Tibial artery (tissue), 4 donors: ENCODE results near the gene FAM83F.
"Not testable (repeated sequence)": the region's sequence is repeated elsewhere in the genome, so short reads cannot be mapped to it uniquely, and the experiment has no call there.

Source experiments
- DNase-seq, 2 donors: peaks; one replicate each; pipeline ENCODE4 v3.0.0-alpha.2; 2019
- H3K27ac ChIP-seq, 2 donors: fragments of 200-600 bp; sonication (generic) in 1 of 2; 1 replicate in 1 of 2; 2 replicates in 1 of 2; pipeline ENCODE4 v1.5.1; 2018 to 2019; ENCODE audit warnings: mild to moderate bottlenecking in 1 of 2
- H3K27me3 ChIP-seq, 2 donors: fragments of 200-600 bp; sonication (generic) in 1 of 2; one replicate each; pipeline versions ENCODE4 v1.5.1 to v1.6.0; 2016 to 2019
- H3K36me3 ChIP-seq, 3 donors: fragments of 200-600 bp; sonication (generic) in 2 of 3; one replicate each; pipeline ENCODE4 v1.5.1; 2016 to 2019; ENCODE audit warnings: mild to moderate bottlenecking in 2 of 3
- H3K4me1 ChIP-seq, 4 donors: fragments of 200-600 bp; sonication (generic) in 2 of 4; 1 replicate in 3 of 4; 2 replicates in 1 of 4; pipeline ENCODE4 v1.5.1; 2016 to 2019
- H3K4me3 ChIP-seq, 2 donors: fragments of 200-600 bp; sonication (generic) in 1 of 2; 1 replicate in 1 of 2; 2 replicates in 1 of 2; pipeline ENCODE4 v1.5.1; 2018 to 2019; ENCODE audit warnings: mild to moderate bottlenecking in 2 of 2
- H3K9me3 ChIP-seq, 3 donors: fragments of 200-600 bp; sonication (generic) in 1 of 3; one replicate each; pipeline ENCODE4 v1.5.1; 2016 to 2019
- intact Hi-C: fragments of 100-400 bp; cut with DNase I; formaldehyde crosslinking; loops from one replicate; pipeline ENCODE4 v1.15.0; 2023; ENCODE audit warnings: low total_unique reads
- TF ChIP-seq, protein P1 (sequence below), 2 experiments: fragments of 200-600 bp in 1 of 2; fragments of 450-650 bp in 1 of 2; IDR thresholded peaks; one replicate each; pipeline ENCODE4 v1.5.1; 2017 to 2019; ENCODE audit warnings: antibody characterized with exemption in 2 of 2, mild to moderate bottlenecking in 1 of 2, moderate library complexity in 1 of 2

FAM83F gene

DNA sequence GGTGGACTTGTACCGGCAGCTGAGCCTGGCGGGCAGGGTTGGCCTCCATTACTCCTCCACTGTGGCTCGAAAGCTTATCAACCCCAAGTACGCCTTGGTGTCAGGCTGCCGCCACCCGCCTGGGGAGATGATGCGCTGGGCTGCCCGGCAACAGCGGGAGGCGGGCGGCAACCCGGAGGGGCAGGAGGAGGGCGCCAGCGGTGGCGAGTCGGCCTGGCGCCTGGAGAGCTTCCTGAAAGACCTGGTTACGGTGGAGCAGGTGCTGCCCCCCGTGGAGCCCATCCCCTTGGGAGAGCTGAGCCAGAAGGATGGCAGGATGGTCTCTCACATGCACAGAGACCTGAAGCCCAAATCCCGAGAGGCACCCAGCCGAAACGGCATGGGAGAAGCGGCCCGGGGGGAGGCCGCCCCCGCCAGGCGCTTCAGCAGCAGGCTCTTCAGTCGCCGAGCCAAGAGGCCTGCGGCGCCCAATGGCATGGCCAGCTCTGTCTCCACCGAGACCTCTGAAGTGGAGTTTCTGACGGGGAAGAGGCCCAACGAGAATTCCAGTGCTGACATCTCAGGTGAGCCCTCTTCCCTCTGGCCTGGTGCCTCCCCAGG lies 26.7 kb downstream of the FAM83F start:
- no peak overlapping the region for H3K27ac ChIP-seq

DNA sequence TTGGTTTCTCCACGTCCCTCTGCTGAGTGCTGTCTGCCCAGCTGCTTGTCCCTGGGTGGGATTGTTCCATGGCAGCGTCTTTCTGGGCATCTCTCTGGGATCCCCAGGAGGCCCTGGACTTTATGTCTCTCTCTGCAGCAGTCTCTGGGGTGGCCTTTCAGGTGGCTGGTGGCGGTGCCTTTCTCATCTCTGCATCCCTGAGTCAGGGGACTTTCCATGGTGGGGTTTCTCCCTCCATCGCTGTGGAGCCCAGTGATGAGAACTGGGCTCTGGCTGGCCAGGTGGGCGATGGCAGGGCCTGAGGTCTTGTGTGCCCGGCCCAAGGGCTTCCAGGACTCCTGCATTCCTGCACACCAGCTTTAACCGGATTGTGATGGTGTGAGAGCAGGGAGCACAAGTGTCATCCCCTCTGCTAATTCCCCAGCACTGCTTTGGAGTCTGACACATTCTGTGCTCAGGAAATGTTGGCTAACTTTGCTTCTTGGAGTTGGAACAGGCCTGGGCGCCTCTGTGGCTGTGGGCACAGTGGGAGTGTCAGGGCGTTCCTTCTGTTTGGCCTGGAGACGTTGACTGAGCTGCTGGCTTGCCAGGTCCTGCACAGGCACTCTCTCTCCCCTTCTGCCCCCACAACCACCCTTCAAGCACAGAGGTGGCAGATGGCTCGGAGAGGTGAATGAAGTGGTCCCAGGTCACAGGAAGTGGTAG lies 27.9 kb downstream of the FAM83F start:
- intact Hi-C loops: no loop called here
- Histone ChIP-seq H3K27ac (no peak overlapping the region), H3K4me3 (no peak overlapping the region), H3K27me3 (peaks cover 0 to 53% of the 10 kb centered on the region in 2 donors), H3K9me3 (no peaks in the 10 kb centered on the region), H3K36me3 (no peaks in the 10 kb centered on the region), H3K4me1 (peaks cover 0 to 21% (median 0%) of the 10 kb centered on the region in 4 donors)
- no peak for DNase-seq
- TF ChIP-seq, protein P1, sequence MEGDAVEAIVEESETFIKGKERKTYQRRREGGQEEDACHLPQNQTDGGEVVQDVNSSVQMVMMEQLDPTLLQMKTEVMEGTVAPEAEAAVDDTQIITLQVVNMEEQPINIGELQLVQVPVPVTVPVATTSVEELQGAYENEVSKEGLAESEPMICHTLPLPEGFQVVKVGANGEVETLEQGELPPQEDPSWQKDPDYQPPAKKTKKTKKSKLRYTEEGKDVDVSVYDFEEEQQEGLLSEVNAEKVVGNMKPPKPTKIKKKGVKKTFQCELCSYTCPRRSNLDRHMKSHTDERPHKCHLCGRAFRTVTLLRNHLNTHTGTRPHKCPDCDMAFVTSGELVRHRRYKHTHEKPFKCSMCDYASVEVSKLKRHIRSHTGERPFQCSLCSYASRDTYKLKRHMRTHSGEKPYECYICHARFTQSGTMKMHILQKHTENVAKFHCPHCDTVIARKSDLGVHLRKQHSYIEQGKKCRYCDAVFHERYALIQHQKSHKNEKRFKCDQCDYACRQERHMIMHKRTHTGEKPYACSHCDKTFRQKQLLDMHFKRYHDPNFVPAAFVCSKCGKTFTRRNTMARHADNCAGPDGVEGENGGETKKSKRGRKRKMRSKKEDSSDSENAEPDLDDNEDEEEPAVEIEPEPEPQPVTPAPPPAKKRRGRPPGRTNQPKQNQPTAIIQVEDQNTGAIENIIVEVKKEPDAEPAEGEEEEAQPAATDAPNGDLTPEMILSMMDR (IDR thresholded peaks at IDR 0.05): no peak

More for the DNA sequence above, 26.7 kb downstream of the FAM83F start:
- peaks cover 0 to 21% (median 0%) of the 10 kb centered on the region in 4 donors for H3K4me1 ChIP-seq
- peaks cover 0 to 63% of the 10 kb centered on the region in 2 donors for H3K27me3 ChIP-seq
- DNase-seq: no peak
- H3K36me3 ChIP-seq: no peaks in the 10 kb centered on the region
- no peaks in the 10 kb centered on the region for H3K9me3 ChIP-seq
- TF ChIP-seq, protein P1 (IDR thresholded peaks at IDR 0.05): no peak
- intact Hi-C loops: no loop called here
- no peak overlapping the region for H3K4me3 ChIP-seq

DNA sequence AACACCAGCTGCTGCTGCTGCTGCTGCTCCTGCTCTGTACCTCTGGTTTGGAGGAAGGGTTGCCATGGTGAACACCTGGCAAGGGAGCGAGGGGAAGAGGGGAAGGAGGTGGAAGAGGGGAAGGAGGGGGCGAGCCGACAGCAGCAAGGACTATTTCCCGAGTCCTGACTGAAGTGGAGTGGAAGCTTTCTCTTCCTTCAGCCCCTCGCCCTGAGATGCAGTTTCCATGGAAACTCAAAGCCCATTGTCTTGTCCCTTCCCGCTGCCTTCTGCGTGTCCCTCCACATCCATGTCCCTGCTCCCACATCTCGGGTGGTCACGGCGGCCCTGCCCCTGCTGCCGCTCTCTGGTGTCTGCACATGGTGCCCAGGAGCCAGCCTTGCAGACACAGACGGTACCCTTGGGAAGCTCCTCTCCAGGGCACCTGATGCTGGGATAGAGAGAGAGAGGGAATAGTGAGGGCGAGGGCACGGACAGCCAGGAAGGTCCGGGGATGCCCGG lies 28.6 kb downstream of the FAM83F start:
- intact Hi-C loops: no loop called here
- no peak overlapping the region for H3K27ac ChIP-seq

DNA sequence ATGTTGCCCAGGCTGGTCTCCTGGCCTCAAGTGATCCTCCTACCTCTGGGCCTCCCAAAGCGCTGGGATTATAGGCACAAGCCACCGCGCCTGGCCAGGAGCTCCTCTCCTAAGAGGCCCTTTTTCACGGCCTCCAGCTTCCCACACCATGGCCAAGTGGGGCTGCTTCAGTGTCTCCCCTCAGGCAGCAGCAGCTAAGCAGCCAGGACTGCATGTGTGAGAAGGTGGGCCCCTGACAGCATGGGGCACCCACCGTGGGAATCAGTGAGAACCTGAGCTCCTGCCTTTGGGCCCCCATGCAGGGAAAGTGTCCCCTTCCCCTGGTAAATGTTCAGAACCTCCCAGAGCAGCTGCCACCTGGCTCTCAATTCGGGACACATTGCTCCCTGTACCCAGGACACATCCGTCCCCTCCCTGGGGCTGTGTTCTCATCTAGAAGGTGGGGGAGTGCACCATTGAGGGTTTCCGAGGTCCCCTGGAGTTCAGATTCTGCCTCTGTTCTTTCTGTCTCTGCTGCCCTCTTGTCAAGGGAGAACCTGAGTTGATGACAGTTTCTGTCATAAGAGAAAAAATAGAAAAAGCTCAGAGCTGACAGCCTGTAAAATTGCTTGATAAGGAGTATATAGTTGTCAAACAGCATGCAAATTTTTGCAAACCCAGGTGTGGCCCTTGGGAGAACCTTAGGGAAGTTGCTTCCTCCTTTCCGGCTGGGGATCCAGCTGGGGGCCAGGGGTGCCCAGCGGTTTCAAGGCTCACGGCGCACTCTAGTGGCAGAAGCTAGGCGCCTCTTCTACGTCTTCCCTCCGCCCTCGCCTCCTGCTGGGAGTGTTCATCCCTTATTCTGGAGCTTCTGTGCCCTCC lies 29.7 kb downstream of the FAM83F start:
- Histone ChIP-seq H3K27me3 (peaks cover 0 to 37% of the 10 kb centered on the region in 2 donors), H3K27ac (no peak overlapping the region), H3K9me3 (no peaks in the 10 kb centered on the region), H3K4me3 (no peak overlapping the region), H3K36me3 (no peaks in the 10 kb centered on the region), H3K4me1 (peaks cover 0 to 27% (median 0%) of the 10 kb centered on the region in 4 donors)
- TF ChIP-seq, protein P1 (IDR thresholded peaks at IDR 0.05): peak; percentile 55 to 67
- peak in 1 of 2 donors; percentile 42 for DNase-seq
- intact Hi-C loops: loop anchor here (5.0 kb wide), 1 partner anchor 487 kb away; no protein-coding TSS in a partner anchor

More for the DNA sequence above, 28.6 kb downstream of the FAM83F start:
- TF ChIP-seq, protein P1 (IDR thresholded peaks at IDR 0.05): no peak
- Histone ChIP-seq H3K4me3 (no peak overlapping the region), H3K9me3 (no peaks in the 10 kb centered on the region), H3K36me3 (no peaks in the 10 kb centered on the region), H3K4me1 (peaks cover 0 to 23% (median 0%) of the 10 kb centered on the region in 4 donors), H3K27me3 (peaks cover 0 to 47% of the 10 kb centered on the region in 2 donors)
- DNase-seq: no peak

GRCh38 chr22:40025062-40025379 lies 30.3 kb downstream of the FAM83F start:
- DNase-seq, H3K36me3 ChIP-seq, H3K9me3 ChIP-seq, H3K27ac ChIP-seq, H3K4me3 ChIP-seq: not testable (repeated sequence)
- intact Hi-C loops: loop anchor here (5.0 kb wide), 1 partner anchor 488 kb away; no protein-coding TSS in a partner anchor
- Histone ChIP-seq H3K4me1 (peaks cover 0 to 27% (median 0%) of the 10 kb centered on the region in 4 donors), H3K27me3 (peaks cover 0 to 34% of the 10 kb centered on the region in 2 donors)
